ENCODE results near the gene SAMD14. TPM values are rescaled to one million over a fixed set of nuclear protein-coding genes. Genes with fewer than 3 reads are reported as not detected.
A peak's percentile ranks its signal among the peaks of the same experiment; 100 is the strongest.

The SAMD14 gene
- total and polyA plus RNA-seq, 4 donors, result 13.2 to 91.6 (median 47.0) TPM

GRCh38 chr17:50098583-50098982 lies 31.4 kb downstream of the SAMD14 start:
- no peak for DNase-seq (ENCODE audit: low read depth in 4 of 6, low spot score in 6 of 6)
- no peak overlapping the region for H3K27ac ChIP-seq (ENCODE audit: low read depth, low read length)
- peaks cover 44% of the 10 kb centered on the region for H3K4me1 ChIP-seq (ENCODE audit: control insufficient read depth, insufficient read depth, low read length)
- H3K9me3 ChIP-seq (ENCODE audit: control insufficient read depth, insufficient read depth, low read length), result no peaks in the 10 kb centered on the region
- WGBS (ENCODE audit: insufficient coverage), result 85% methylated on average over 2 of the region's 4 CpGs
- H3K27me3 ChIP-seq (ENCODE audit: control insufficient read depth, insufficient read depth, low read length), result no peaks in the 10 kb centered on the region
- no peak overlapping the region for H3K4me3 ChIP-seq (ENCODE audit: low read depth, low read length)
- peaks cover 55% of the 10 kb centered on the region for H3K36me3 ChIP-seq (ENCODE audit: control insufficient read depth, insufficient read depth, low read length)

- H3K4me1 ChIP-seq (ENCODE audit: control insufficient read depth, insufficient read depth, low read length), result peaks cover 44% of the 10 kb centered on the region
- no peak overlapping the region for H3K4me3 ChIP-seq (ENCODE audit: low read depth, low read length)
These were observed 32.0 kb downstream of the SAMD14 start for GRCh38 chr17:50097926-50098325.

DNA sequence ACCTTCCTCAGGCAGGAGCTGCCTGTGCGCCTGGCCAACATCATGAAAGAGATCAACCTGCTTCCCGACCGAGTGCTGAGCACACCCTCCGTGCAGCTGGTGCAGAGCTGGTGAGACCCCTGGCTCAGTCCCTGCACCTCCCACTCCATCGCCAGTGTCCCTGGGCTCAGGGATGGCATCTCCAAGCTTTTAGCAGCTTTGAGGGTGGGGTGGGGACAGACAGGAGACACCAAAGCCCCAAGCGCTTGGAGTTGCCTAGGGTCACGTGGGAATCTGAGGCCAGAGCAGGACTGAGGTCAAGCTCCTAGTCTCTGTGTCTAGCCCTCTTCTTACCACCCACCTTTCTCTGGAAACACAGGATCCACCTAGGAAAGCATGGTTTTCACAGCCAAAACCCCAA lies 32.5 kb downstream of the SAMD14 start:
- 81% methylated on average over 5 of the region's 7 CpGs for WGBS (ENCODE audit: insufficient coverage)
- H3K27ac ChIP-seq (ENCODE audit: low read depth, low read length), result no peak overlapping the region

More at GRCh38 chr17:50097926-50098325, 32.0 kb downstream of the SAMD14 start:
- Histone ChIP-seq H3K36me3 (ENCODE audit: control insufficient read depth, insufficient read depth, low read length) (peaks cover 51% of the 10 kb centered on the region), H3K27ac (ENCODE audit: low read depth, low read length) (no peak overlapping the region), H3K9me3 (ENCODE audit: control insufficient read depth, insufficient read depth, low read length) (no peaks in the 10 kb centered on the region), H3K27me3 (ENCODE audit: control insufficient read depth, insufficient read depth, low read length) (no peaks in the 10 kb centered on the region)
- DNase-seq (ENCODE audit: low read depth in 4 of 6, low spot score in 6 of 6), result no peak
- WGBS (ENCODE audit: insufficient coverage), result 86% methylated on average over 4 of the region's 4 CpGs

GRCh38 chr17:50096758-50097157 lies 33.2 kb downstream of the SAMD14 start:
- WGBS (ENCODE audit: insufficient coverage), result 88% methylated on average over 3 of the region's 3 CpGs
- no peak for DNase-seq (ENCODE audit: low read depth in 4 of 6, low spot score in 6 of 6)
- H3K4me1 ChIP-seq (ENCODE audit: control insufficient read depth, insufficient read depth, low read length), result peaks cover 36% of the 10 kb centered on the region
- H3K27ac ChIP-seq (ENCODE audit: low read depth, low read length), result no peak overlapping the region
- no peak overlapping the region for H3K4me3 ChIP-seq (ENCODE audit: low read depth, low read length)
- H3K9me3 ChIP-seq (ENCODE audit: control insufficient read depth, insufficient read depth, low read length), result no peaks in the 10 kb centered on the region
- H3K27me3 ChIP-seq (ENCODE audit: control insufficient read depth, insufficient read depth, low read length), result no peaks in the 10 kb centered on the region
- peaks cover 41% of the 10 kb centered on the region for H3K36me3 ChIP-seq (ENCODE audit: control insufficient read depth, insufficient read depth, low read length)

More for the DNA sequence above, 32.5 kb downstream of the SAMD14 start:
- Histone ChIP-seq H3K4me3 (ENCODE audit: low read depth, low read length) (no peak overlapping the region), H3K27me3 (ENCODE audit: control insufficient read depth, insufficient read depth, low read length) (no peaks in the 10 kb centered on the region), H3K36me3 (ENCODE audit: control insufficient read depth, insufficient read depth, low read length) (peaks cover 48% of the 10 kb centered on the region), H3K9me3 (ENCODE audit: control insufficient read depth, insufficient read depth, low read length) (no peaks in the 10 kb centered on the region), H3K4me1 (ENCODE audit: control insufficient read depth, insufficient read depth, low read length) (peaks cover 43% of the 10 kb centered on the region)
- DNase-seq (ENCODE audit: low read depth in 4 of 6, low spot score in 6 of 6), result no peak

- no peak for DNase-seq (ENCODE audit: low read depth in 4 of 6, low spot score in 6 of 6)
- Histone ChIP-seq H3K4me3 (ENCODE audit: low read depth, low read length) (peak overlapping the region; percentile 89), H3K36me3 (ENCODE audit: control insufficient read depth, insufficient read depth, low read length) (peaks cover 39% of the 10 kb centered on the region), H3K4me1 (ENCODE audit: control insufficient read depth, insufficient read depth, low read length) (peaks cover 30% of the 10 kb centered on the region), H3K27me3 (ENCODE audit: control insufficient read depth, insufficient read depth, low read length) (no peaks in the 10 kb centered on the region), H3K27ac (ENCODE audit: low read depth, low read length) (peak overlapping the region; percentile 52), H3K9me3 (ENCODE audit: control insufficient read depth, insufficient read depth, low read length) (no peaks in the 10 kb centered on the region)
- 10% methylated on average over 5 of the region's 6 CpGs for WGBS (ENCODE audit: insufficient coverage)
These were observed 33.9 kb downstream of the SAMD14 start for GRCh38 chr17:50096092-50096491.

- no peaks in the 10 kb centered on the region for H3K27me3 ChIP-seq (ENCODE audit: control insufficient read depth, insufficient read depth, low read length)
- H3K4me3 ChIP-seq (ENCODE audit: low read depth, low read length), result peak overlapping the region; percentile 89
- peaks cover 26% of the 10 kb centered on the region for H3K4me1 ChIP-seq (ENCODE audit: control insufficient read depth, insufficient read depth, low read length)
- H3K27ac ChIP-seq (ENCODE audit: low read depth, low read length), result peak overlapping the region; percentile 52
- under 1% methylated on average over 11 of the region's 12 CpGs for WGBS (ENCODE audit: insufficient coverage)
- peak in 4 of 6 donors; percentile 29 to 87 (median 64) for DNase-seq (ENCODE audit: low read depth in 4 of 6, low spot score in 6 of 6)
- H3K36me3 ChIP-seq (ENCODE audit: control insufficient read depth, insufficient read depth, low read length), result peaks cover 37% of the 10 kb centered on the region
- H3K9me3 ChIP-seq (ENCODE audit: control insufficient read depth, insufficient read depth, low read length), result no peaks in the 10 kb centered on the region
These were observed 34.3 kb downstream of the SAMD14 start for GRCh38 chr17:50095626-50096037.

GRCh38 chr17:50094753-50095619 lies 35.0 kb downstream of the SAMD14 start, which contains the start of gene PDK2:
Gene PDK2 (plus strand): TSS chr17:50095351. CDS start chr17:50095436, 85 bp downstream.
- Histone ChIP-seq H3K27ac (ENCODE audit: low read depth, low read length) (peak within 1 kb of the TSS; percentile 91), H3K36me3 (ENCODE audit: control insufficient read depth, insufficient read depth, low read length) (peaks cover 37% of the 10 kb centered on the region), H3K9me3 (ENCODE audit: control insufficient read depth, insufficient read depth, low read length) (no peaks in the 10 kb centered on the region), H3K4me1 (ENCODE audit: control insufficient read depth, insufficient read depth, low read length) (peaks cover 26% of the 10 kb centered on the region), H3K4me3 (ENCODE audit: low read depth, low read length) (peak within 1 kb of the TSS; percentile 89), H3K27me3 (ENCODE audit: control insufficient read depth, insufficient read depth, low read length) (no peaks in the 10 kb centered on the region)
- under 1% methylated on average over 68 of the region's 68 CpGs for WGBS (ENCODE audit: insufficient coverage)
- DNase-seq (ENCODE audit: low read depth in 4 of 6, low spot score in 6 of 6), result peak; percentile 90 to 99 (median 95)

DNA sequence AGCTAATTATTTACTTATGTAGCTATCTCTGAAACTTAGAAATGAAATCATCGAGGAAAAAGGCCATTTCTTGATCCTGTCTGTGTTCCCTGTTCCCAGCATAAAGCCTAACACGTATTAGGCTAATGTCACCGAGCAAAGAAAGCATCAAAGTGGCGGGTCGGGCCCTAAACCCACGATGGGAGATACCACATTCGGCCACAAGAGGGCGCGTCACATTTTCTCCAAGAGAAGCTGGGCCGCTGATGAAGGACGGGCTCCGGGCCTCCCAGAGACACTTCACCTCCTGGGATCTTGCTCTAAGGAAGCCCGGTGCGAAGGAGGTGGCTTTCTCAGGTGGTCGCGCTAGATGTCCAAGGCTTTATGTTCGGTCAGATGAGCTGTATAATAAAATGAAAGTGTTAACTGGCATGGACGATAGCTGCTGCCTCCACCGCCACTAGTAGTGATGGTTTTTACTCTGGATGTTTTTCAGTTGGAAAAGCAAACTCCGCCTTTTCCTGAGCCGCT lies 35.7 kb downstream of the SAMD14 start:
- H3K4me3 ChIP-seq (ENCODE audit: low read depth, low read length), result peak overlapping the region; percentile 89
- no peaks in the 10 kb centered on the region for H3K9me3 ChIP-seq (ENCODE audit: control insufficient read depth, insufficient read depth, low read length)
- DNase-seq (ENCODE audit: low read depth in 4 of 6, low spot score in 6 of 6), result peak; percentile 89 to 98 (median 92)
- H3K36me3 ChIP-seq (ENCODE audit: control insufficient read depth, insufficient read depth, low read length), result peaks cover 38% of the 10 kb centered on the region
- H3K27ac ChIP-seq (ENCODE audit: low read depth, low read length), result peak overlapping the region; percentile 91
- H3K4me1 ChIP-seq (ENCODE audit: control insufficient read depth, insufficient read depth, low read length), result peaks cover 26% of the 10 kb centered on the region
- WGBS (ENCODE audit: insufficient coverage), result 0% methylated on average over 21 of the region's 21 CpGs
- no peaks in the 10 kb centered on the region for H3K27me3 ChIP-seq (ENCODE audit: control insufficient read depth, insufficient read depth, low read length)

DNA sequence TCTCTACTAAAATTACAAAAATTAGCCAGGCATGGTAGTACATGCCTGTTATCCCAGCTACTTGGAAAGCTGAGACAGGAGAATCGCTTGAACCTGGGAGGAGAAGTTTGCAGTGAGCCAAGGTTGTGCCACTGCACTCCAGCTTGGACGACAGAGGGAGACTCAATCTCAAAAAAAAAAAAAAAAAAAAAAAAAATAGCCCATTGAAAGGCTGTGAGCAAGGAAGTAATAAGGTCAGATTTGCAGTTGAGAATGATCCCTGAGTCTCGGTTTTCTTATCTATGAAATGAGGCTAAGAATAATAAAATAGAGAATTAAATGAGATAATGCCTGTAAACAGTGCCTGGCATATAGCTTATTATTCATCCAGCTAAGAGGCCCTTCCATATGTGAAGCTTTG lies 36.2 kb downstream of the SAMD14 start:
- Histone ChIP-seq H3K4me3 (ENCODE audit: low read depth, low read length) (no peak overlapping the region), H3K27ac (ENCODE audit: low read depth, low read length) (peak overlapping the region; percentile 91)
- WGBS (ENCODE audit: insufficient coverage), result 50% methylated on average over 1 of the region's 3 CpGs

More for the DNA sequence above, 36.2 kb downstream of the SAMD14 start:
- H3K27me3 ChIP-seq (ENCODE audit: control insufficient read depth, insufficient read depth, low read length), result no peaks in the 10 kb centered on the region
- DNase-seq (ENCODE audit: low read depth in 4 of 6, low spot score in 6 of 6), result no peak
- H3K9me3 ChIP-seq (ENCODE audit: control insufficient read depth, insufficient read depth, low read length), result no peaks in the 10 kb centered on the region
- H3K36me3 ChIP-seq (ENCODE audit: control insufficient read depth, insufficient read depth, low read length), result peaks cover 38% of the 10 kb centered on the region
- H3K4me1 ChIP-seq (ENCODE audit: control insufficient read depth, insufficient read depth, low read length), result peaks cover 26% of the 10 kb centered on the region

Measured in spinal cord (tissue), 10 donors.